C4-2B (cell line): ENCODE measurements around the gene GALNT16.
"Not testable (repeated sequence)": the region's sequence is repeated elsewhere in the genome, so short reads cannot be mapped to it uniquely, and the experiment has no call there.

Experiments
- H3K27ac ChIP-seq: fragments of 450-650 bp; 2 replicates; pipeline ENCODE4 v1.5.1; 2017
- CTCF ChIP-seq: fragments of 450-650 bp; conservative IDR thresholded peaks from 2 replicates; pipeline ENCODE4 v1.5.1; 2017; ENCODE audit warnings: mild to moderate bottlenecking
- ZFX ChIP-seq: fragments of 450-650 bp; IDR thresholded peaks from 2 replicates; pipeline ENCODE4 v1.6.1; 2017

The GALNT16 gene

GRCh38 chr14:69259527-69260189 is at the start of gene GALNT16:
Gene GALNT16, plus strand, starts transcription at chr14:69260158. Its CDS starts 133 bp downstream, at chr14:69260291.
- H3K27ac ChIP-seq = no peak within 1 kb of the TSS
- no peak; the same call in 1 of the 2 replicates for TF ChIP-seq CTCF
- TF ChIP-seq ZFX = no peak

GRCh38 chr14:69214393-69214792 is 45.6 kb upstream of the GALNT16 start:
- H3K27ac ChIP-seq = no peak overlapping the region
- TF ChIP-seq ZFX = no peak
- TF ChIP-seq CTCF = no peak

GRCh38 chr14:69217663-69218062 is 42.3 kb upstream of the GALNT16 start:
- H3K27ac ChIP-seq = not testable (repeated sequence)

- TF ChIP-seq CTCF = no peak
- TF ChIP-seq ZFX = no peak
- H3K27ac ChIP-seq = no peak overlapping the region
These were observed 35.0 kb upstream of the GALNT16 start for GRCh38 chr14:69224946-69225345.

- TF ChIP-seq ZFX (no peak), CTCF (no peak)
These were observed 33.8 kb upstream of the GALNT16 start for GRCh38 chr14:69226178-69226577.

GRCh38 chr14:69226736-69227135 is 33.2 kb upstream of the GALNT16 start:
- TF ChIP-seq ZFX (no peak), CTCF (no peak)
- H3K27ac ChIP-seq = no peak overlapping the region

More at GRCh38 chr14:69226178-69226577, 33.8 kb upstream of the GALNT16 start:
- no peak overlapping the region for H3K27ac ChIP-seq

- TF ChIP-seq ZFX = no peak
- no peak overlapping the region for H3K27ac ChIP-seq
These were observed 28.5 kb upstream of the GALNT16 start for GRCh38 chr14:69231486-69231885.

GRCh38 chr14:69232388-69232787 is 27.6 kb upstream of the GALNT16 start:
- no peak overlapping the region; the same call in 1 of the 2 replicates for H3K27ac ChIP-seq
- TF ChIP-seq ZFX (no peak), CTCF (no peak)
